Measurements from ENCODE around the gene DDX25. TPM values are rescaled to one million over a fixed set of nuclear protein-coding genes. Genes with fewer than 3 reads are reported as not detected.

Gene DDX25
- total and polyA plus RNA-seq, 9 of the 15 experiments (the other 6 are each of a cell fraction or from before 2014, with no cell fraction given), result not detected

GRCh38 chr11:125902927-125903710 lies 1.2 kb upstream of the DDX25 start, which contains the start of gene PUS3 (continued):
- 0 out of 2 replicates have a peak, but pooled peaks have one; percentile 8 for TF ChIP-seq NFIC (IDR thresholded peaks at IDR 0.05)
- TF ChIP-seq BCLAF1 (IDR thresholded peaks at IDR 0.05; ENCODE audit: borderline replicate concordance in 1 of 2, control insufficient read depth in 1 of 2, low read depth in 2 of 2, low read length in 1 of 2), result no peak
- TF ChIP-seq AFF1 (IDR thresholded peaks at IDR 0.05; ENCODE audit: low read depth in 1 of 2, partially characterized antibody in 2 of 2), result peak; percentile 16 to 96
- TF ChIP-seq XRCC5 (IDR thresholded peaks at IDR 0.05; ENCODE audit: low read depth, low read length), result no peak
- TF ChIP-seq MBD1 (CRISPR knock-in tag; IDR thresholded peaks at IDR 0.05), result no peak
- TF ChIP-seq TCF15 (CRISPR knock-in tag; IDR thresholded peaks at IDR 0.05), result no peak
- 0 out of 2 replicates have a peak, but pooled peaks have one; percentile 19 for TF ChIP-seq RUNX1 (IDR thresholded peaks at IDR 0.05; ENCODE audit: low read depth)
- TF ChIP-seq ARID2 (IDR thresholded peaks at IDR 0.05), result no peak
- TF ChIP-seq SAFB2 (IDR thresholded peaks at IDR 0.05; ENCODE audit: borderline replicate concordance, low read depth, low read length, severe bottlenecking), result no peak
- no peak for TF ChIP-seq FOXA3 (CRISPR knock-in tag; conservative IDR thresholded peaks at IDR 0.05 in 1 of 2, IDR thresholded peaks at IDR 0.05 in 1 of 2)
- TF ChIP-seq RFX1 (IDR thresholded peaks at IDR 0.05), result no peak
- TF ChIP-seq SMARCB1 (IDR thresholded peaks at IDR 0.05; ENCODE audit: insufficient read length, low read depth), result no peak
- TF ChIP-seq MLLT1 (IDR thresholded peaks at IDR 0.05), result no peak
- TF ChIP-seq RFX5 (IDR thresholded peaks at IDR 0.05; ENCODE audit: low read depth, low read length), result no peak
- TF ChIP-seq MEF2D (tag; conservative IDR thresholded peaks at IDR 0.05; ENCODE audit: low read depth), result no peak

Data from K562 (cell line).